Panc1 (cell line): ENCODE data around the gene STX5.

Experiments
- POLR2AphosphoS5 ChIP-seq: IDR thresholded peaks from 2 replicates; pipeline ENCODE4 v1.6.1; 2012; ENCODE audit warnings: mild to moderate bottlenecking, low read depth, low read length, moderate library complexity
- TF ChIP-seq, protein P1 (sequence below): fragments of 450-650 bp; IDR thresholded peaks from 2 replicates; pipeline ENCODE4 v1.5.1; 2017; ENCODE audit warnings: mild to moderate bottlenecking
- TF ChIP-seq, protein P2 (sequence below), 2 experiments: IDR thresholded peaks; 2 replicates each; pipeline ENCODE4 v1.6.1; 2011 to 2012; ENCODE audit warnings: low read depth in 2 of 2, control low read depth in 1 of 2, low read length in 1 of 2, mild to moderate bottlenecking in 1 of 2, moderate library complexity in 1 of 2; ENCODE audit not compliant: insufficient read depth in 1 of 2

- TF ChIP-seq, protein P1, sequence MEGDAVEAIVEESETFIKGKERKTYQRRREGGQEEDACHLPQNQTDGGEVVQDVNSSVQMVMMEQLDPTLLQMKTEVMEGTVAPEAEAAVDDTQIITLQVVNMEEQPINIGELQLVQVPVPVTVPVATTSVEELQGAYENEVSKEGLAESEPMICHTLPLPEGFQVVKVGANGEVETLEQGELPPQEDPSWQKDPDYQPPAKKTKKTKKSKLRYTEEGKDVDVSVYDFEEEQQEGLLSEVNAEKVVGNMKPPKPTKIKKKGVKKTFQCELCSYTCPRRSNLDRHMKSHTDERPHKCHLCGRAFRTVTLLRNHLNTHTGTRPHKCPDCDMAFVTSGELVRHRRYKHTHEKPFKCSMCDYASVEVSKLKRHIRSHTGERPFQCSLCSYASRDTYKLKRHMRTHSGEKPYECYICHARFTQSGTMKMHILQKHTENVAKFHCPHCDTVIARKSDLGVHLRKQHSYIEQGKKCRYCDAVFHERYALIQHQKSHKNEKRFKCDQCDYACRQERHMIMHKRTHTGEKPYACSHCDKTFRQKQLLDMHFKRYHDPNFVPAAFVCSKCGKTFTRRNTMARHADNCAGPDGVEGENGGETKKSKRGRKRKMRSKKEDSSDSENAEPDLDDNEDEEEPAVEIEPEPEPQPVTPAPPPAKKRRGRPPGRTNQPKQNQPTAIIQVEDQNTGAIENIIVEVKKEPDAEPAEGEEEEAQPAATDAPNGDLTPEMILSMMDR: no peak
- no peak for TF ChIP-seq POLR2AphosphoS5
- TF ChIP-seq, protein P2, sequence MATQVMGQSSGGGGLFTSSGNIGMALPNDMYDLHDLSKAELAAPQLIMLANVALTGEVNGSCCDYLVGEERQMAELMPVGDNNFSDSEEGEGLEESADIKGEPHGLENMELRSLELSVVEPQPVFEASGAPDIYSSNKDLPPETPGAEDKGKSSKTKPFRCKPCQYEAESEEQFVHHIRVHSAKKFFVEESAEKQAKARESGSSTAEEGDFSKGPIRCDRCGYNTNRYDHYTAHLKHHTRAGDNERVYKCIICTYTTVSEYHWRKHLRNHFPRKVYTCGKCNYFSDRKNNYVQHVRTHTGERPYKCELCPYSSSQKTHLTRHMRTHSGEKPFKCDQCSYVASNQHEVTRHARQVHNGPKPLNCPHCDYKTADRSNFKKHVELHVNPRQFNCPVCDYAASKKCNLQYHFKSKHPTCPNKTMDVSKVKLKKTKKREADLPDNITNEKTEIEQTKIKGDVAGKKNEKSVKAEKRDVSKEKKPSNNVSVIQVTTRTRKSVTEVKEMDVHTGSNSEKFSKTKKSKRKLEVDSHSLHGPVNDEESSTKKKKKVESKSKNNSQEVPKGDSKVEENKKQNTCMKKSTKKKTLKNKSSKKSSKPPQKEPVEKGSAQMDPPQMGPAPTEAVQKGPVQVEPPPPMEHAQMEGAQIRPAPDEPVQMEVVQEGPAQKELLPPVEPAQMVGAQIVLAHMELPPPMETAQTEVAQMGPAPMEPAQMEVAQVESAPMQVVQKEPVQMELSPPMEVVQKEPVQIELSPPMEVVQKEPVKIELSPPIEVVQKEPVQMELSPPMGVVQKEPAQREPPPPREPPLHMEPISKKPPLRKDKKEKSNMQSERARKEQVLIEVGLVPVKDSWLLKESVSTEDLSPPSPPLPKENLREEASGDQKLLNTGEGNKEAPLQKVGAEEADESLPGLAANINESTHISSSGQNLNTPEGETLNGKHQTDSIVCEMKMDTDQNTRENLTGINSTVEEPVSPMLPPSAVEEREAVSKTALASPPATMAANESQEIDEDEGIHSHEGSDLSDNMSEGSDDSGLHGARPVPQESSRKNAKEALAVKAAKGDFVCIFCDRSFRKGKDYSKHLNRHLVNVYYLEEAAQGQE (IDR thresholded peaks at IDR 0.05; ENCODE audit: insufficient read depth in 1 of 2, low read depth in 2 of 2, low read length in 1 of 2): no peak
These were observed 21.1 kb downstream of the STX5 start for GRCh38 chr11:62810748-62811147.
